Renal cortex interstitium (tissue), 11 donors: ENCODE measurements around the gene TTC7B. TPM values are rescaled to one million over a fixed set of nuclear protein-coding genes. Genes with fewer than 3 reads are reported as not detected.

Experiments
- DNase-seq, 11 donors: peaks; one replicate each; pipeline ENCODE4 v3.0.0-alpha.2; 2013; ENCODE audit warnings: low read depth in 9 of 11, low spot score in 4 of 11; ENCODE audit errors: extremely low read depth in 1 of 11
- polyA plus RNA-seq, 3 donors: library from polyadenylated mRNA; unstranded; fragments of 120-200 nt; gene quantifications; one replicate each; pipeline ENCODE4 v1.2.1, GENCODE V29; 2013; ENCODE audit not compliant: insufficient read length in 3 of 3

TTC7B gene
- polyA plus RNA-seq, 3 donors, result 38.2 to 46.1 (median 44.1) TPM

GRCh38 chr14:90698379-90698869 lies 117.8 kb downstream of the TTC7B start:
- DNase-seq, result peak in 1 of 11 donors; percentile 13

- DNase-seq, result peak in 9 of 11 donors; percentile 62 to 75 (median 67)
Observed at GRCh38 chr14:90697577-90698206, 118.5 kb downstream of the TTC7B start.

DNA sequence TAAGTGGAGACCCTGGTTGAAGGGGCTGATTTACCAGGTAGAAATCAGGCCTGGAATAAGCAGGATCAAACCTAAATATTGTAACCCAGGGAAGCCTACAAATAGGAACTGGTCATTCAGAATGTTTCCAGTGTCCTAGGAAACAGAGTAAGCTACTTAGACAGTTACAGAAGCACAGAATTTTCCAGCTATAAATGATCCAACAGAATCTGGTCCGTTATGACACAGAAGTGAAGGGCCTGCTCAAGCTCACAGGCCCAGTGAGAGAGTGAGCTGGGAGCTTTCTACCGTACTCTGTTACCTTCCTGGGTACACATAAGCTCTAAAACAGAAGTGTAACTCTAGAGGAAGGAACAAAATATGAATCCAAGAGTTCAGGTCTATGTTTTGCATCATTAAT lies 119.1 kb downstream of the TTC7B start:
- no peak for DNase-seq

GRCh38 chr14:90696720-90697119 lies 119.5 kb downstream of the TTC7B start:
- peak in 1 of 11 donors; percentile 41 for DNase-seq

- DNase-seq, result no peak
Observed at GRCh38 chr14:90695997-90696660, 120.1 kb downstream of the TTC7B start.

DNA sequence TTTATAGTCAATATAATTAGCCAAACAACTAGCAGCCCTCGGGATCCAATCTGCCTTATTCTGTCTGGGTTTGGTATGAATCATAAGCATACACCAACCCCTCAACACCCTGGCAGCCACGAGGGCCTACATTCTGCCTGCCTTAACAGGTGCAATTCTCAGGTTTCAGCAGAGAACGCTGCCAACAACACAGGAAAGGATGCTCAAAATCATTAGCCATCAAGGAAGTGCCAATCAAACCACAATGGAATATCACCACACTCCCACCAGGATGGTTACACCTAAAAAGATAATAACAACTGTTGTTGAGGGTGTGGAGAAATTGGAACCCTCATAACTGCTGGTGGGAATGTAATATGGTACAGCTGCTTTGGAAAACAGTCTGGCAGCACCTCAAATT lies 122.8 kb downstream of the TTC7B start:
- no peak for DNase-seq

DNA sequence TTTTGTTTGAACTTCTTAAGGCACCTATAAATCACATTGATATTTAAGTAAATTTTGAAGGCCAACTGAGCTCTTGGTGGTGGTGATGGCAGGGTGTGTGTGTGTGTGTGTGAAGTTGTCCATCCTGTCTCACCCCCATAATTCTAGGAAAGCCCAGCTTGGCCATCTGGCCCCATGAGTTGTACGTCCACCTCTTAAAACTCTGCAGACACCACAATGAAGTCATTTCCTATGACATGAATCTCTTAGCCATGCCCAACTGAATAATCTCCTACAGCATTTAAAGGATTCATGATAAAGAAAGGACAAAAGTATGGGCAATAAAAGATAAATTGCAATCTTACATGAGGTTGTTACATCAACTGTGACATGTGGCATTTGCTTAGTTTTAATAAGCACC lies 123.4 kb downstream of the TTC7B start:
- no peak for DNase-seq

DNA sequence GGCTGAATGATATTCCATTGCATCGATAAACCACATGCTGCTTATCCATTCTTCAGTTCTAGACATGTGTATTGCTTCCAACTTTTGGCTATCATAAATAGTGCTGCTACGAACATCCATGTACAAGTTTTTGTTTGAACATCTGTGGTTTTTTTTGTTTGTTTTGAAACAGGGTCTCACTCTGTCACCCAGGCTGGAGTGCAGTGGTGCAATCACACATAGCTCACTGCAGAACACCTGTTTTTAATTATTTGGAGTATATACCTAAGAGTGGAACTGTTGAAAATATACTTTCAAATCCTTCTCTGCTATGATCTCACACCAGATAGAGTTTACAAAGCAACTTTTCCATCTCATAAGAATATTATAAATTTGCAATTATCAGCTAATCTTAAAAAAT lies 124.2 kb downstream of the TTC7B start:
- no peak for DNase-seq

DNA sequence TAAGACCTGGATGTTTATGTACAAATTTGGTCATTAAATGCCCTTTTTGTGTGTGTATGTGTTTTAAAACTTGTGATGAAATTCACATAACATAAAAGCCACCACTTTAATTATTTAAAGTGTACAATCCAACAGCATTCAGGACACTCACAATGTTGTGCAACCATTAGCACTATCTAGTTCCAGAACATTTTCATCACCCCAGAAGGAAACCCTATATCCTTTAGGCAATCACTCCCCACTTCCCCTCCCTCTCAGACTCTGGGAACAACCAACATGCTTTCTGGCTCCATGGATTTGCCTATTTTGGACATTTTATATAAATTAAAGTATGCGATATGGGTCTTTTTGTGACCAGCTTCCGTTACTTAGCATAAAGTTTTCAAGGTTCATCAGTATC lies 124.6 kb downstream of the TTC7B start:
- no peak for DNase-seq

DNA sequence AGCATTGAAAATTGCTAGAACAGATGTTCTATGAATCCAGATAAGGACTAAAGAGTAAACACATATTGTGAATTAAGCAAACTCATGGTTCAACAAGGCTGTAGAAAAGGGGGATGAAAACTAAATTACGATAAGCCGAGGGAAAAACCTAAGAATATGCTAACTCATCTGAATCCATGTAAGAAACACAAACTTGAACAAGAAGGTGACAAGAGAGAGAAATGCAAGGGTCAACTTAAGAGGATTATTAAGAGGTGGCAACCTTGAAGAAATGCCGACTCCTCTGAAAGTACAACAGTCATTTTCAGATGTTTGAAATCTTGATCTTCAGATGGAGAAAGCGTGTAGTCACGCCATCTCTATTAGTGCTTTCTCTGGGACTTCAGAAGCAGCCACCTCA lies 128.6 kb downstream of the TTC7B start:
- no peak for DNase-seq

DNA sequence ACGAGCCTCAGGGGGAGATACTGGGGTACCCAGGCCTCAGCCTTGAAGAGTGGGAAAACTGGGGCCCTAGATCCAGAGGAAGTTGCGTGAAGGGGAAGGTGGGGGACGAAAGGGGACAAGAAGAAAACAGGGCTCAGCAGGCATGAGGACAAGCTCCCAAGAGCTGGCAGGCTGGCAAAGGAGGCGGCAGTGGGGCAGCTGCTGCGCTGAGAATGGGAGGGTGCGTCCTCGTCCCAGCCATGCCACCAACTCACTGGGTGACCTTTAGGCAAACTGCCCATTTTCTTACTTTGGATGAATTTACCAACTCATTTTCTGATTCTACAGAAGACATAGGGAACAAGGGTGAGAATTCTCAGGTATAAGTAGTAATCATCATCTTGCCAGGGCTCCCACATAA lies 133.6 kb downstream of the TTC7B start:
- no peak for DNase-seq

DNA sequence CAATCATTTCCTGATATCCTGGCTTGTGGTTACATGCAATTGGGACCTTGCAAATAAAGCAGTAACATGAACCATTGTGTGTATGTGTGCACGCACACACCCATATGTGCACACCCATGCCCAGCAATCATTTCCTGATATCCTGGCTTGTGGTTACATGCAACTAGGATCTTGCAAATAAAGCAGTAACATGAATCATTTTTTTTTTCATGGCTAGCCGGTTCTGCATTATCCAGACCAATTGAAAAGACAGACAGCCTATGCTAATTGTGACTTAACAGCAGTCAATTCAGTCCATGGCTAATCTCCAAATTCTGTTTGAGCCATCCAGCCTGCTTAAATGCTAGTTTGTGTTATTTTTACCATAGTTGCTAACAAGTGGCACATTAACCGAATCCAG lies 134.3 kb downstream of the TTC7B start:
- no peak for DNase-seq

DNA sequence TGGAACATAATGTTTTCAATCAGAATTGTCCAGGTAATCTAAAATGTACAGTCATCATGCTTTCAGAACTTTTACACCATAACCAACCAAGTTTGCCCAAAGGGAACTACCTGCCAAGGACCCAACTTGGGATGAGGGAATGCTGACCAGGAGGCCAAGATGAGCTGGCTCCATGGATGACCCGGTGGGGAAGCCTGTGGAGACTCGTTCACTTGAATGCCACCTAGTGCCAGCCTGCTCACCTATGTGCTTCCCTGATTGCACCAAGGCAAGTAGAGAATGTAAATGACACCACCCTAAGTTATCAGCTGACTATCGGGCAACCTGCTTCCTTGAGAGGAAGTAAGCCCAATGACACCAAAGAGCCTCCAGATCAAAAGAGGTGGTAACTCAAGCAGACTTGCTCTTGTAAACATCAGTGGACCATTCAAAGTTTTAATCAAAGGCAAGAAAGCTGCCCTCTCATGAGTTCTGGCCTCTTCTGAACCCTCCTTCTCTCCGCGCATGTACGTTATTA lies 137.3 kb downstream of the TTC7B start:
- DNase-seq, result no peak

DNA sequence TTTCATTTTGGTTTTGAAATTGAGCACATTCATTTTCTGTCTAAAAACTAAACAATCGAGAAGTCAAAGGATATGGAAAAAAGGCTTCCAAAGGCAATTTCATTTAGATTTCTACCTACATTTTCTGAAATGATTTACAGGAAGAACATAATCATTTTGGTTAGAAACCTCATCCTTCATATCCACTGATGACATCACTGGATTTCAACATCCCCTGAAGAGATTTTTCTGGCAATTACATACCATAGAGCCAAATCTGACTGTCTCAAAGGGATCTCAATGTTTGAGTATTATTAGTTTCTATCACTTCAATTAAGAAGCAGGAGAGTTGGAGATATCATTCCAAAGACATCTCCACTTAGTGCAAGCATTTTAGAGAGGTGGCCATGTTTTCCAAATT lies 137.8 kb downstream of the TTC7B start:
- DNase-seq, result no peak

GRCh38 chr14:90677484-90678050 lies 138.7 kb downstream of the TTC7B start:
- DNase-seq, result no peak

DNA sequence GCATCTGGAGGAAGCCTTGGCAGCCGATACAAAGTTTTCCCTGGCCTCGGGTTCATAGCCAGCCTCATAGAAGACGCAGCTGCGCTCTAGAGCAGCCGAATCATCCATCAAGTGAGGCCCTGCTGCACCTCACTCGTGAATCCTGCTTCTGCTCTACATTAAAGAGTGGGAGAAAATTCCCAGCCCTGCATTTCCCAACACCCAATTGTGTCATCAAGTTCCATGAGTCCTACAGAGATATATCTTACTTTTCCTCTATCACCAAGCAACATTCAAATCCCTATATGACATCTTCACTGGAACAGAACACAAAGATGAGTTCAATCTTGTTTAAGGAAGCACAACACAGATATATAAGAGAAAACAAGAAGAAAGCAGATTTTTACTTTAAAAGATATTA lies 139.3 kb downstream of the TTC7B start:
- DNase-seq, result no peak

GRCh38 chr14:90676356-90676755 lies 139.9 kb downstream of the TTC7B start:
- DNase-seq, result no peak

- no peak for DNase-seq
Observed at GRCh38 chr14:90675399-90675798, 140.8 kb downstream of the TTC7B start.

GRCh38 chr14:90674716-90675115 lies 141.5 kb downstream of the TTC7B start:
- DNase-seq, result no peak

- no peak for DNase-seq
Observed at GRCh38 chr14:90674043-90674670, 142.1 kb downstream of the TTC7B start.
